HG02943 (cell line): ENCODE measurements around the gene SLC25A42.
"Not testable (repeated sequence)": the region's sequence is repeated elsewhere in the genome, so short reads cannot be mapped to it uniquely, and the experiment has no call there.

Experiments used
- ATAC-seq: cut with Tn5 transposase; IDR thresholded peaks from one replicate; pipeline ENCODE4 v1.9.1; 2021; ENCODE audit warnings: mild to moderate bottlenecking, low read depth, moderate library complexity; ENCODE audit not compliant: unreplicated experiment

The SLC25A42 gene

GRCh38 chr19:19131989-19132388 is 68.2 kb downstream of the SLC25A42 start:
- ATAC-seq = no peak

GRCh38 chr19:19132912-19133311 is 69.1 kb downstream of the SLC25A42 start:
- ATAC-seq = no peak

GRCh38 chr19:19133985-19134384 is 70.2 kb downstream of the SLC25A42 start:
- no peak for ATAC-seq

- ATAC-seq = no peak
These were observed 70.9 kb downstream of the SLC25A42 start for GRCh38 chr19:19134687-19135158.

GRCh38 chr19:19135713-19136112 is 71.9 kb downstream of the SLC25A42 start:
- ATAC-seq = not testable (repeated sequence)

GRCh38 chr19:19137556-19138108 is 73.8 kb downstream of the SLC25A42 start:
- ATAC-seq = no peak

- peak; percentile 97 for ATAC-seq
These were observed 74.6 kb downstream of the SLC25A42 start, which contains the start of gene TMEM161A for GRCh38 chr19:19138109-19138981. TMEM161A (minus strand) TSS chr19:19138478; CDS start chr19:19138428, 50 bp downstream.

GRCh38 chr19:19139876-19140229 is 76.1 kb downstream of the SLC25A42 start:
- ATAC-seq = no peak

- ATAC-seq = no peak
These were observed 76.7 kb downstream of the SLC25A42 start for GRCh38 chr19:19140476-19140875.

- no peak for ATAC-seq
These were observed 78.6 kb downstream of the SLC25A42 start for GRCh38 chr19:19142347-19142746.

GRCh38 chr19:19145281-19145680 is 81.5 kb downstream of the SLC25A42 start:
- no peak for ATAC-seq

- no peak for ATAC-seq
These were observed 82.2 kb downstream of the SLC25A42 start for GRCh38 chr19:19145684-19146608.

GRCh38 chr19:19146865-19147264 is 83.1 kb downstream of the SLC25A42 start:
- no peak for ATAC-seq

GRCh38 chr19:19147344-19147743 is 83.5 kb downstream of the SLC25A42 start:
- no peak for ATAC-seq

- not testable (repeated sequence) for ATAC-seq
These were observed 84.7 kb downstream of the SLC25A42 start for GRCh38 chr19:19148504-19148903.

GRCh38 chr19:19149435-19149834 is 85.6 kb downstream of the SLC25A42 start:
- ATAC-seq = no peak

- no peak for ATAC-seq
These were observed 87.6 kb downstream of the SLC25A42 start for GRCh38 chr19:19151418-19151817.

- ATAC-seq = no peak
These were observed 89.0 kb downstream of the SLC25A42 start for GRCh38 chr19:19152668-19153384.

GRCh38 chr19:19154768-19155494 is 91.1 kb downstream of the SLC25A42 start:
- ATAC-seq = no peak
